ENCODE results near the gene SYT6. TPM values are rescaled to one million over a fixed set of nuclear protein-coding genes. Genes with fewer than 3 reads are reported as not detected.

The SYT6 gene
- total RNA-seq, 1 experiment from 2014 or later = not detected

- intact Hi-C loops (cut with micrococcal nuclease; ENCODE audit: unreplicated experiment) = no loop called here
- no TSS peak for BruUV-seq (replicated peaks)
- no peak overlapping the region for H3K4me3 Mint-ChIP-seq (ENCODE audit: low read depth, unreplicated experiment)
- H3K36me3 Mint-ChIP-seq (ENCODE audit: insufficient read depth, unreplicated experiment) = no peaks in the 10 kb centered on the region
- H3K4me1 Mint-ChIP-seq (ENCODE audit: low read depth, unreplicated experiment) = no peaks in the 10 kb centered on the region
- no peaks in the 10 kb centered on the region for H3K9me3 Mint-ChIP-seq (ENCODE audit: low read depth, unreplicated experiment)
- H3K27me3 Mint-ChIP-seq (ENCODE audit: unreplicated experiment) = peaks cover 22% of the 10 kb centered on the region
- TF ChIP-seq CTCF (IDR thresholded peaks at IDR 0.05; ENCODE audit: unreplicated experiment) = no peak
- no peak overlapping the region for H3K27ac Mint-ChIP-seq (ENCODE audit: unreplicated experiment)
- DNase-seq = no peak
- CTCF ChIA-PET = no interaction called here
These were observed 25.3 kb upstream of the SYT6 start for GRCh38 chr1:114178936-114179335.

GRCh38 chr1:114177282-114177681 lies 23.6 kb upstream of the SYT6 start:
- CTCF ChIA-PET = no interaction called here
- Mint-ChIP-seq H3K4me1 (ENCODE audit: low read depth, unreplicated experiment) (no peaks in the 10 kb centered on the region), H3K36me3 (ENCODE audit: insufficient read depth, unreplicated experiment) (no peaks in the 10 kb centered on the region), H3K27me3 (ENCODE audit: unreplicated experiment) (peaks cover 22% of the 10 kb centered on the region), H3K27ac (ENCODE audit: unreplicated experiment) (no peak overlapping the region), H3K4me3 (ENCODE audit: low read depth, unreplicated experiment) (no peak overlapping the region), H3K9me3 (ENCODE audit: low read depth, unreplicated experiment) (no peaks in the 10 kb centered on the region)
- intact Hi-C loops (cut with micrococcal nuclease; ENCODE audit: unreplicated experiment) = no loop called here
- BruUV-seq (replicated peaks) = no TSS peak
- TF ChIP-seq CTCF (IDR thresholded peaks at IDR 0.05; ENCODE audit: unreplicated experiment) = no peak
- DNase-seq = no peak

- no peak for TF ChIP-seq CTCF (IDR thresholded peaks at IDR 0.05; ENCODE audit: unreplicated experiment)
- intact Hi-C loops (cut with micrococcal nuclease; ENCODE audit: unreplicated experiment) = no loop called here
- Mint-ChIP-seq H3K4me3 (ENCODE audit: low read depth, unreplicated experiment) (no peak overlapping the region), H3K4me1 (ENCODE audit: low read depth, unreplicated experiment) (no peaks in the 10 kb centered on the region), H3K9me3 (ENCODE audit: low read depth, unreplicated experiment) (no peaks in the 10 kb centered on the region), H3K27me3 (ENCODE audit: unreplicated experiment) (peaks cover 22% of the 10 kb centered on the region), H3K36me3 (ENCODE audit: insufficient read depth, unreplicated experiment) (no peaks in the 10 kb centered on the region), H3K27ac (ENCODE audit: unreplicated experiment) (no peak overlapping the region)
- no TSS peak for BruUV-seq (replicated peaks)
- DNase-seq = no peak
- CTCF ChIA-PET = no interaction called here
These were observed 22.7 kb upstream of the SYT6 start for GRCh38 chr1:114176366-114176765.

GRCh38 chr1:114173680-114174079 lies 20.0 kb upstream of the SYT6 start:
- no TSS peak for BruUV-seq (replicated peaks)
- no peaks in the 10 kb centered on the region for H3K4me1 Mint-ChIP-seq (ENCODE audit: low read depth, unreplicated experiment)
- H3K36me3 Mint-ChIP-seq (ENCODE audit: insufficient read depth, unreplicated experiment) = no peaks in the 10 kb centered on the region
- H3K27ac Mint-ChIP-seq (ENCODE audit: unreplicated experiment) = no peak overlapping the region
- no peaks in the 10 kb centered on the region for H3K9me3 Mint-ChIP-seq (ENCODE audit: low read depth, unreplicated experiment)
- intact Hi-C loops (cut with micrococcal nuclease; ENCODE audit: unreplicated experiment) = no loop called here
- CTCF ChIA-PET = no interaction called here
- TF ChIP-seq CTCF (IDR thresholded peaks at IDR 0.05; ENCODE audit: unreplicated experiment) = no peak
- no peak for DNase-seq
- H3K27me3 Mint-ChIP-seq (ENCODE audit: unreplicated experiment) = peaks cover 22% of the 10 kb centered on the region
- no peak overlapping the region for H3K4me3 Mint-ChIP-seq (ENCODE audit: low read depth, unreplicated experiment)

GRCh38 chr1:114169509-114169908 lies 15.8 kb upstream of the SYT6 start:
- TF ChIP-seq CTCF (IDR thresholded peaks at IDR 0.05; ENCODE audit: unreplicated experiment) = no peak
- CTCF ChIA-PET = no interaction called here

More at GRCh38 chr1:114169509-114169908, 15.8 kb upstream of the SYT6 start:
- H3K4me3 Mint-ChIP-seq (ENCODE audit: low read depth, unreplicated experiment) = no peak overlapping the region
- no peak for DNase-seq
- H3K9me3 Mint-ChIP-seq (ENCODE audit: low read depth, unreplicated experiment) = no peaks in the 10 kb centered on the region
- peaks cover 25% of the 10 kb centered on the region for H3K27me3 Mint-ChIP-seq (ENCODE audit: unreplicated experiment)
- BruUV-seq (replicated peaks) = no TSS peak
- no peaks in the 10 kb centered on the region for H3K4me1 Mint-ChIP-seq (ENCODE audit: low read depth, unreplicated experiment)
- H3K36me3 Mint-ChIP-seq (ENCODE audit: insufficient read depth, unreplicated experiment) = no peaks in the 10 kb centered on the region
- intact Hi-C loops (cut with micrococcal nuclease; ENCODE audit: unreplicated experiment) = no loop called here
- no peak overlapping the region for H3K27ac Mint-ChIP-seq (ENCODE audit: unreplicated experiment)
